ENCODE measurements around the gene FAM78B. TPM values are rescaled to one million over a fixed set of nuclear protein-coding genes. Genes with fewer than 3 reads are reported as not detected.

FAM78B gene
- polyA plus RNA-seq, 10 donors, result 1.9 to 3.8 (median 2.9) TPM

DNA sequence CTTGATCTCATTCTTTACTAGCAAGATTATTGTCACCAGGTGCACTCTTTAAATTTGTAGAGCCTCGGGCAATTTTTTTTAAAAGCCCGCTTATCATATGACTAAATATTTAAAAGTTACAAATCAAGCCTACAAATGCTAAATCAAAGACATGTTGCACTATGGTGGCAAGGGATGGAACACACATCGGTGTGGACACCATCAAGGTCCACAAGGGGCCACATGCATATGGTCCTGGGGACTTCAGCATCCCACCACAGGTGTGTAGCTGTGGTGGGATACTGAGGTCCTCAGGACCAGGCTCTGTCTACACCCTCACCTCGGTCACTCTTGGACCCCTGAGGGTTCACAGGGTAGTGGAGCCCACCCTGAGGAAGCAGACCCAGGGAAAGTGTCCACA is 45.8 kb downstream of the FAM78B start:
- no peak for DNase-seq

DNA sequence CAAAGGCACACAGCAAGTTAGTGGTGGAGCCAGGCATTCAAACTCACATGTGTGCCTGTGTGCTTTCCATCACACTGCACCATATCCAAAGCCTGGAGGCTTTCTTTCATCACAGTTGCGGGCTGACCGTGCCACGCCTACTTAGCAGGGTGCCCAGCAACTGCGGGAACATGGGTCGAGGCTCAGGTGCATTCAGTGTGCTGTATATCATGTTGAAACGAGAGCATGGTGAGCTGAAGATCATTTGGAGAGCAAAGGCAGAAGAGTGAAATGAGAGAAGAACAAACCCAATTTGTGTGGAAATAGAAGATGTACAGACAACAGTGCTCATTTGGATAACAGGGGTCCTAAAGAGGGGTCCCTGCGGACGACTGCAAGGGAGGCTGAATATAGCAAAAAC is 46.5 kb downstream of the FAM78B start:
- DNase-seq, result no peak

DNA sequence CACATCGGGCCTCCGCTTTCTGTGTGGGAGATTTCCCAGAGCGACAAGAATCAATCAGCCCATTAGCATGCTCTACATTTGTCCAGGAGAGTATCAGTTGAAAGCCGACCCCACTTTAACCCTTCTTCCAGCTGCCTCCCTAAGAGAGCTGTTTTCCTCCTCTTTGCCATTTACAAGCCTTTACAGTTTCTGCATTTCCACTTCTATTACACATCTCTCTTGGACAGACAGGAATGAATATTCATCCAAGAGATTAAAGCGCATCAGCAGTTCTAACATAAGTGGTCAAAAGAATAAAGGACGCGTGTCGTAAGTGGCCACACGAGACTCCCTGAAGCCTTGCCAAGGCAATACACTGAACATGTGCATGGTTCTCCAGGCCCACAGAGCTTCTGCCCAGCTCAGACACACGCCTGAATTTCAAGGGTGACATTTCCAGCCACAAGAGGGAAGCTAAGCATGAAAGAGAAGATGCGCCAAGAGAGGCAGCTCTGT is 47.3 kb downstream of the FAM78B start:
- DNase-seq, result no peak

DNA sequence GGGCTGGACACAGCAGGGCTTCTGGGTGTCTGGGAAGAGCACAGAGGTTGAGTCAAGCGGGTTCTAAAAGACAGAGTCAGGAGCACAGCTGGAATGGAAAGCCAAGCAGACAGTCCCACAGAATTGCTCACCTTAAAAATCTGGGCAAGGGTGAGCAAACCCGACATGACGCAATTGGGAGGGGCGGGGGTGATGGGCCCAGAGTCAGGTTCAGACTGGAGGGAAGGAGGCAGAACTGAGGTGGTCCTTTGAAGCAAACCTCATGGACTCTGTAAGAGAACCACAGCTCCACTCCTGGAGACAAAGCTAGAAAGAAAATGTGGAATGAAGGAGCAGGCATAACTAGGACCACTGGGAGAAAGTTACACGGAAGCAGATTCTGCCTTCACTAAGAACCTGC is 49.0 kb downstream of the FAM78B start:
- DNase-seq, result no peak

DNA sequence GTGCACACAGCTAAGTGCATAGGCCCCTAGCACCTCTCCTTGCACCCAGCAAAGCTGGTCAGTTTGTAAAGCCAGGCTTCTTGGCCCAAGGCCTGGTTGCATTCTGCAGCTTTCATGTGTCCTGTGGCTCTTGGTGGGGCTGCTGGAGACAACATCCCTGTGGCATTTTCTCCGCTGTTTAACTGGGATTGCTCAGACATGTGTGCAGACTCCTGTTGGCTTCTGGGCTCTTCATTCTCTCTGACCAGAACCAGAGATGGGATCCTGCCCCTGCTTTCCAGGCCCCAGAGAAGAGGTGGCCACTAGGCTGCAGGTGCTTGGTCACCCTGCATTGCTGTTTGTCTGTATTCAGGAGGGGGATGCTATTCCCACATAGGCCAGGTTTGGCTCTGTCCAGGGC is 50.8 kb downstream of the FAM78B start:
- no peak for DNase-seq

DNA sequence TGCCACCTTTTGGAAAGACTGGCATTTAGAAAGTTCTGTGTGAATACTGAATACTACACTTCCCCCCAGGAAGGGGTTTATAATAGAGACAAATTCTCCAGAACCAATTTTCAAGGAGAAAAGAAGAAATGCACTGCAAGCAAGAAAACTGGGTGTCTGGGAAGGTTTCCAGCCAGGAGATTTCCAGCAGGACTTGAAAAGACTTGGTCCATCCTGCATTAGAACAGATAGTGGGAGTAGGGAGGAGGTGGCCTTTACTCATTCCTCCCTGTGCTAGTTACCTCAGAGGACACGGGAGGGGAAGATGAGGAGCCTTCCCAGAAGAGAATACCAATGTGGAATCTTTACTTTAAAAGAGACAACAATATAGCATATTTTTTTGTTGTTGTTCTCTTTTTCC is 52.4 kb downstream of the FAM78B start:
- DNase-seq, result no peak

DNA sequence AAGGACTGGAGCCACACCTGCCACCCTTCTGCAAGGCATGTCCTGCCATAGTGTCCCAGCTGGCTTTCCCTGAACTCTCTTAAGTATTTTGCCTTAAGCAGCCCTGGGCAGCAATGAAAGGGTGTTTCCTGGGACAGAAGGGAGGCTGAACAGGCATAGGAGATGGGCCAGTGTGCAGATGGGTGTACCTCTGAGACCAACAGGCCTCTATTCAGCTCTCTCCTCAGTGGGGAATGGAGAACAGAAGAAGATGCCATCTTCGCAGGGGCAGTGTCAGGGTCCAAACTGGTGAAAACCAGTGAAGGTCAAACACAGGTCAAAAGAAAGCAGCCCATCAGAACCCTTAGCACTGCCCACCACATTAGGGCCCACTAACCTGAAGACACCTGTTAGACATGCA is 53.2 kb downstream of the FAM78B start:
- no peak for DNase-seq

DNA sequence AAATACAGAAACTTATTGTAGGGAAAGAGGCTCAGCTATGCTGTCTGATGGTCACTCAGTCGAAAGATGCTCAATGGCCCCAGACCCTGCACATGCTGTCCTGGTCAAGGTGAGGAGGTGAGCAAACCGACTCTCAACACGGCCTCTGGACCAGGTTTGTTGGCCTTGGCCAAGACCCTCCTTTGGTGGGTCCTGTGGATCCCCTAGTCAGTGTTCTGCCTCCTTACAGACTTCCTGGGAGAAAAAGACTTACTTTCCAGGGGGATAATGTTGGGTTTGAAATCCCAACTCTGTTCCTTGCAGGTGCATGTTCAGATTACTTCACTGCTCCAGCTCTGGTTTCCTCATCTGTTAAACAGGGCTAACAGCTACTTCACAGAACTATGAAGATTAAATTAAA is 53.8 kb downstream of the FAM78B start:
- DNase-seq, result no peak

DNA sequence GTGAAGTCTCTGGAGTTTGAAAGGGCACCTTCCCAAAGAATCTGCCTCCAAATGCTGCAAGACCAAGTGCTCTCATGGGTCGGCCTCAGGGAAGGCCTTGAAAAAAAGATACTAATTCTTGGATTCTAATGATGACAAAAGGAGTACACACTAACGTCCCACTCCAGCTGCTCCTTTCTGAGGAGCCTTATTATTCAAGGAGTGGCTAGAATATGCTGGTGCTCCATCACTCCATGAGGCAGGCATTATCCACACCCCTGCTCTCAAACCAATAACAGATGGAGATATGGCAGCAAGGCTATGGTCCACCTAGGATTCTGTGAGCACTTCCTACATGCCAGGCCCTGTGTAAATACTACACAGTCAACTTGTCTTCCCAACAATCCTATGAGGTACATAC is 54.4 kb downstream of the FAM78B start:
- DNase-seq, result no peak

DNA sequence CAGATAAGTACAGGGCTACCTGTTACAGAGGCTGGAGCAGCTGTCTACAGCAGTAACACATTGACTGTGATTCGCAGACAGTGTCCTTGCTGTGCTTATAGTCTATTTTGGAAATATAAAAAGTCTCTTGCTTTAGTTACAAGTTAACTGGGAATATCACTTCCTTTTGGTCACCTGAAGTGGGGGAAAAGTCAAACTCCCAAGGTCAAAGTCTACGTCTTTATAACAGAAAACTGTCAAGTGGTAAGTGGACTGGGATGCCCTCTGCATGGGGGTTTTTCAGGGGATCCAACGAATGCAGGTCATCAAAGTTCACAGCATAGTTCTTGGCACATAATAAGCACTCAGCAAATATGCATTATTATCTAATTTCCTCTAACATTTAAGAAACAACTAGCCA is 55.4 kb downstream of the FAM78B start:
- no peak for DNase-seq

DNA sequence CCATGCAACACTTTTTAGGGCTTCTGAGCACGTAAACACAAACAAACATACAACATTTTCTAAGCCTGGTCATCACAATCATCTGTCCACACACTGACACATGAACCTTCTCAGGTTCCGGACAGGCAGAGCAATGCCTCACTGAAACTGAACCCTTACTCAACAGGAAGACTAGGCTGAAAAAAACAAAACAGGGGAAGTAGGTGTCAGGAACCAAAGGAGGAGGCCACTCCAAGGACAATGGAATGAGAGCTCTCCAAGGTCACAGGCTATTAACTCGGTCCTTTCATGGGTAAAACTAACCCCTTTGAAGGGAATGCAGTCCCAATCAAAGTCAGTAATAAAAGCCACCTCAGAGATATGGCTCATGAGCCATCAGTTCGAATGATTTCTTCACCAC is 76.6 kb downstream of the FAM78B start:
- DNase-seq, result no peak

DNA sequence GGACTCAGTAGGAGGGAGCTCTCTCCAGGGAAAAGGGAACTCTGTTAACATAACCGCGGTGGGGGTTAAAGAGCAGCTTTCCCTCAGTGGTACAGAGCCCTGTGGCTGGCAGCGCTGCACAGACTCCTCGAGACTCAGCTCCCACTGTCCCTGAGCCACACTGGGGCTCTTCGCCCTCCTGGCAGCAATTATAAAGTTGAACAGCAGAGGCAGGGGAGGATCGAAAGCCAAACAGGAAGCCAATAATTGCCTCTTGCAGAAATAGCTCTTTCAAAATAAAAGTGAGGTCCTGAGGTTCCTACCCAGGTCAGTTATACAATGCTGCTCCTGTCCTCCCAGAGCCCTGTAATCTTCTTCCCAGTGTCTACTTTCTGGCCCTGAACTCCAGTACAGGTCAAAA is 77.0 kb downstream of the FAM78B start:
- no peak for DNase-seq

DNA sequence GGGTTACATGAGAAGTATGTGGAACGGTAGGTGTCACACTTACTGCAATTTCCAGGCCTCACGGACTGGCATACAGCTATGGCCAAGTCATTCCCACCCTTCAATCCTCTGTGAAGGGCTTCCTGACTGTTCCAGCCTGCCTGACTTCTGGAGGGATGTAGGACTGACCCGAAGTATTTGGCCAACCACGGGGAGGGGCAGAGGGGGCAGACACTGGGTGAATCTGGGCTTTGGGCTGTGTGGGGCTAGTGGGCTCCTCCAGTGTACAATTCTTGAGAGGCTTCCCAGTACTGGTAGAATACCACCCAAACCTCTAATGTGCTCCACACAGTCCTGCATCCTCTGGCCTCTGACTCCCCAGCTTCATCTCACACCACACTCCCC is 78.2 kb downstream of the FAM78B start:
- no peak for DNase-seq

DNA sequence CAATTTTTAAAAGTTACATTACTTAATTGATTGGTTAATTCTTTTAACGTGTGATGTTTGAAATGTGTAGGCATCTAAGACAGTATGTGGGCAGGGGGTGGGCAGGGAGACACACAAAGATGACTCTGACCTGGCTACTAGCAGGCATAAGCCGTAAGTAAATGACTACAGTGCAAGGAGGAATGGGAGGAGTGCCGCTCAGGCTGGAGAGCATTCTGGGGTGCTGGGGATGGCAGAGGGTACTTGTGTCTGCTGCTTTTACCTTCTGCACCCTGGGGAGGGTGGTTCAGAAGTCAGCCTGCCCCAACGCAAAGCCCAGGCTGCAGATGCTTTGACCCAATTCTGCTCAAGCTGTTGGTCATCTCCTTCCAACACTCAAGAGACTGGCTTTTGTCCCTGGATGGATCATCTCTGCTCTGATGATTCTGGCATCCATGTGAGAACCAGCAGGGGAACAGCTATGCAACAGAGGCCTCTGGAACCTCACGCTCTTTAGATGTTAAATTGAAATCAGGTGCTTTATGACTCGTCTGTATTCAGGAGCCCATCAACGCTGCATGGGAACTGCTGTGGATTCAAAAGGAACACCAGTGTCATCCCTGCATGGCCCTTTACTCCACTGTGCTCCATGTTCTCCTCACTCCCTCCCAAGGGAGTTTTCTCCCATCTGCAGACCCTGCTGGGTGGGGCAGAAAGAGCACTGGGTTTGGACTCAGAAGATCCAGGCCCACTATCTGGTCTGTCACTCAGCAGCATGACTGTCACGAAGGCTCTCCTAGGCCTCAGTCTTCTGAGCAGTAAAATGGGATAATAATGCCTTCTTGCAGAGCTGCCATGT is 78.8 kb downstream of the FAM78B start:
- no peak for DNase-seq

DNA sequence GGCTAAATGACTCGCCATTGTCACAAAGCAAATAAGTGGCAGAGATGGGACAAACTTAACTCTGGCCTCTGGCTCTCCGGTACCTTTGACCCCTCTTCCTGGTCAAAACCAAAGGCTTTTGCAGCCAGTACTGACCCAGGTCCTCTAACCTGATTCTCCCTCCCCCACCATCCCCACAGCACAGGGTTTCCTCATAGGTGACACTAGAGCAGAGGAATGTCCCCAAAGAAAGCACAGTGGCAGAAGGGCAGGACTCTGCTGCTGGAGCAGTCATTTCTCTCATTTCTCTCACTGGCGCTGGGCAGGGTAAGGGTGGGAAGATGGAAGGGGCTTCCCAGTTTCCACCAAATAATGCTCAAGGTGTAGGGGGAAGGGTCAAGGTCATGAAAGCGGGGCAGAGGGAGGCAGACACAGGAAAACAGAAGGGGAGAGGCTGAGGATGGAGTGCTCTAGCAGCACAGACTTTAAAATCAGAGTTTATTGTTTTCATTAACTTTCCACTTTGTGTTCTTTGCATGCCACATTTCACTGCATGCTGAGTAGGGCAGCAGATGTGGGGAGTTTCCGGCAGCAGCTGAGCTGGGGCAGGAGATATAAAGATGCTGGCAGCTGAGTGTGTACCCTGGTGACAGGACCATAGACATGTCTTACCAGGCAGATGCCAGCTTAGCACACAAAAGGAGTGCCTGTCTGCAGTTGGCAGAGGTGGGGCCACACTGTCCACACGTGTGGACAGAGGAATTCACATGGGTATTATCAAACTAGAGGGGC is 80.5 kb downstream of the FAM78B start:
- no peak for DNase-seq

DNA sequence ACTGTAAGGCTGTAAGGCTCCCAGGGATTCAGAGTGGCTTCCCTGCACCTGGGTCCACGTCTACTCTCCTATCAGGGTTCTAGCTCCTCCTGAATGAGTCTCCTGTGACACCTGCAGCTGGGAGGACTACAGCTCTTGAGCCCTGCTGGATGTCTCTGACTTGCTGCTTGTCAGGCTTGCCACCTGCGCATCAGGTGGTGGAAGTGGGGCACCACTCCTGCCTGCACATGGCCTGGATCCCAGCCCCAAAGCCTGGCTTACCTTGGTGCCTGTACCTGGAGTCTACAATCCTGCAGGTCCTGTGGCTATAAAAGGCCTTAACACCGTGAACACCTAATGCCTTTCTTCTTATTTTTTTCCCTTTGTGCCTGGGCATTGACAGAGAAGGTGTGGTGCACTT is 82.2 kb downstream of the FAM78B start:
- DNase-seq, result no peak

DNA sequence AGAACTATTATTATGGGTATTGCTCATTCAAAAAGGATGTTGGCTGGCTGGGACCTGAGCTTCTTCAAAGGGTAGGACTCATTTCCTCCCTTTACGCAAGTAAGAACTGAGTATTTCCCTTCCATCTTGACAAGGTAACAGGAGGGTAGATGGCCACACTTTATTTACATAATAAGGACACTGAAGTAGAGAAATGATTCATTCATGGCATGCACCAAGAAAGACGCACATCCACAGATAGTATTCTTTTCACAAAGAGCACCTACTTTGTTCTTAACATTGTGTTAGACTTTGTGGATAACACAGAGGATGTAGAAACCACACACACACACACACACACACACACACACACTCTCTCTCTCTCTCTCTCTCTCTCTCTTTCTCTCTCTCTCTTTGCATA is 82.9 kb downstream of the FAM78B start:
- no peak for DNase-seq

DNA sequence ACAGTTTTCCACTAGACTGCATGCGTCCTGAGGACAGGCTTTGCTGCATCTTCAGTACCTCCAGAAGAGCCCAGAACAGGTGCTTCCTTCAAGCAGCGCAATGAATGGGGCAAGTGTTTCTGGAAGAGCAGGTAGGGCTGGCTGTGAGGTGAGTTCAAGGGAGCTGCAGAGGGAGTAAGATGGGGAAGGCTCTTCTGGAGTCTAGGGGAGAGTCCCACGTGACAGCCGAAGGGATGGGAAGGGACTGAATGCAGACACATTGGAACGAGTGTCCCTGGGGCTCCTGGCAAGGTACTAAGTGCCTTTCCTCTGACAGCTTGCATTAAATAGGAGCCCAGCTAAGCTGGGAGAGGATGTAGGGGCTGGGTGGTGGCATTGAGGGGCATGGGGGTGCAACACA is 84.2 kb downstream of the FAM78B start:
- no peak for DNase-seq

DNA sequence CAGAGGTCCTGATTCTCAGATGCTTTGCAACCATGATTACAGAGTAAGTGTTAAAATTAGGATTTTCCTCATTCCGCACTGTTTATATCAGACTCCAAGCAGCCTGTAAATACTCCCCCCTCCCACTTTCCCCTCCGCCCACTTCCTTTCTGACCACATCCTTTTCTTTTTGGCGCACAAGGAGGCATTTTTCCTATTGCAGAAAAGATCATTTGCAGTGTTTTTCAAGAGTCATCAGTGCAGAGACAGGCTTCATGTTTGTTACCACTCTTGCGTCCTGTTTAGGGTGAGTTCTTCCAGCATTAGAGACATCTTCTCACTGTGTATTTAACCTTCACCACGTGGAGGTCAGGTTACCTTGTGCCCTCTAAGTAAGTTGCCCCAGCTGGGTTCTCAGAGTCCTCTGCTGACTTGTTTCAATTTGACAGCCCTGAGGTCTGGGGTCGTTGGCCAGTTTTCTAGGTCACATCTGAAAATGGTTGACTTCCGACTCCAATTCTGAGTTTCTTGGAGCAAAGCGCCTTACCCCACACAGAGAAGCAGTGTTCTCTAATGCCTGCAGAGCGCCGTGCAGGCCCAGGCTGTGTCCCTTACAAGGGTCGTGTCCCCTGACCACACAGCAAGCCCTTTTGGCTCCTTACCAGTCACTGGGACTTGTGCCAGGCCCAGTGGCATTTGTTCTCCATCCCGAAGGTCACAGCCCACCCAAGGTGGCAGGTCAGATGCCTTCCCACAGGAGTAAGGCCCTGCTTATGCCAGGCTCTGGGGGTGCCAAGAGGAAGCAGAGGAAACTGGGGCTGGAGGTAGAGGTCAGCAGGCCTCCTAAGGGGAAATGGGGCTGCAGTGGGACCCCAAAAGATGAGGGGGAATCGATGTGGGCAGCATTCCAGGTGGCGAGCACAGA is 85.6 kb downstream of the FAM78B start:
- peak in 2 of 3 donors; percentile 38 to 52 for DNase-seq

DNA sequence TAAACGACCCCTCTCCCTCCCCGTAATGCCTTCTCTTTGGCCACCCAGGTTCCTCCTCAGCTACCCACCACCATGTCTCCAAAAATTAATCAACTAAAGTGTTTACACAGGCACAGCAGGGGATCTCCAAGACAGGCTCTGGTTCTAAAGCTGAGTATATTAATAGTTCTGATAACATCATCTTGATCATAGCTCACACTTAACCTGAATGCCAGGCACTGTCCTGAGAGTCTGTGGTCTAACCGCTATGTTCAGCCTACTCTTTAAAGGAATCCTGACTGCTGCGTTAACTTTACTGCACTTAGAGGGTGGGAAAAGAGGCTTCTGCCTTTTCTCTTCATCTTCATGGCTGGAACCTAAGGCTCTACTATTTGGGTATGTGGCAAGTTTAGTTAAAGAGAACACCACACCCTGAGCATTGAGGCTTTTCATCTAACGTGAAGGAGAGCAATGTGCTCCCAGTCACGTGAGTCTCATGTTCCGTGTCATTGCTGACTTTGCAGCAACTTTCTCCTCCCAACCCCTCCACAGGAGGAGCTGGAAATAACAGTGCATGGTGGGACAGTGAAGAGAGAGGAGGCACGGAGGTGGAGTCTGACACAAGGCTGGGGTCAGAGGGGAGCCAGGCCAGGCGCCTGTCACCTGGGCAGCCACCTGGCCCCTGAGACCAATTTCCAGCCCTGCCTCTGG is 86.4 kb downstream of the FAM78B start:
- DNase-seq, result peak in 2 of 3 donors; percentile 10 to 30

DNA sequence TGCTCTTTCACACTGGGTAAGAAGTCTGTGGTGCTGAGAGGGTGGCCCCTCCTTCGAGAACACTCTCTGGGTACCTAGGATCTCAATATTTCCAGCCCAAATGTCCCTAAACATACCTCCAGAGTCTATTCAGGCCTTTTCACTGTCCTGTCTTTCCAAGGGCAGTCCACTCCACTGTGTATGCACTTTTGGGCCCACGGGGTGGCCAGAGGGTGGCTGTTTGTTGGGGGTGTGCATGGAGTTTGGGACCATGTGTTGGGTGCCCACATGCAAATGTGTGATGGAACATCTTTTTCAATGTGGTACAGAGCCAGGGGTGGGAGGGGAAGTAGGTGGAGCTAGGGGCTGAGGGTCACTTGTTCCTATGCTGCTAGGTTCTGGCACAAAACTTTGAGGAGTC is 87.5 kb downstream of the FAM78B start:
- no peak for DNase-seq

DNA sequence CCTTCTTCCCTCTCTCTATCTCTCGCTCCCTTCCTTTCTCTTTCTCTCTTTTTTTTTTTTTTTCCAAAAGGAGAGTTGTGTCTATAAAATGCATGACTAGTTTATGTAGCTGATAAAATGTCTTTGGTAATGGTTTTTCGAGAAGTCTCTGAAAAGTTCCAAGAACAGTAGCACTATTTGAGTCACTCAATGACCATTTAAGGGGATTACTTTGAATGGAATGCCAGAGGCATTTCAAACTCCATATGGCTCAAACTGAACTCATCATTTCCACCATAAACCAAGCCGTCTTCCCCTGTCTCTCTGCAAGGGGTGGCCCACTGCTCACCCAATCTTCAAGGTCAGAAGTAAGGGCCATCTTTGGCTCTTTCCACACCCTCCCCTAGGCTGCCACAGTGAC is 93.3 kb downstream of the FAM78B start:
- no peak for DNase-seq
